GM18951 (cell line): ENCODE measurements around the gene EPAS1.

Source experiments
- POLR2A ChIP-seq: IDR thresholded peaks from 4 replicates; pipeline ENCODE4 v1.6.1; 2011; ENCODE audit warnings: mild to moderate bottlenecking; ENCODE audit not compliant: insufficient read length, insufficient read depth; ENCODE audit errors: extremely low read depth
- in situ Hi-C: fragments of 300-500 bp; cut with MboI; formaldehyde crosslinking; loops from one replicate; pipeline ENCODE4 v1.12.0; 2022; ENCODE audit warnings: low sequenced_read_pairs, mixed read lengths, inconsistent platforms; ENCODE audit not compliant: unreplicated experiment

EPAS1 gene

GRCh38 chr2:46308629-46309028 lies 11.4 kb downstream of the EPAS1 start:
- in situ Hi-C loops = no loop called here
- TF ChIP-seq POLR2A = no peak

DNA sequence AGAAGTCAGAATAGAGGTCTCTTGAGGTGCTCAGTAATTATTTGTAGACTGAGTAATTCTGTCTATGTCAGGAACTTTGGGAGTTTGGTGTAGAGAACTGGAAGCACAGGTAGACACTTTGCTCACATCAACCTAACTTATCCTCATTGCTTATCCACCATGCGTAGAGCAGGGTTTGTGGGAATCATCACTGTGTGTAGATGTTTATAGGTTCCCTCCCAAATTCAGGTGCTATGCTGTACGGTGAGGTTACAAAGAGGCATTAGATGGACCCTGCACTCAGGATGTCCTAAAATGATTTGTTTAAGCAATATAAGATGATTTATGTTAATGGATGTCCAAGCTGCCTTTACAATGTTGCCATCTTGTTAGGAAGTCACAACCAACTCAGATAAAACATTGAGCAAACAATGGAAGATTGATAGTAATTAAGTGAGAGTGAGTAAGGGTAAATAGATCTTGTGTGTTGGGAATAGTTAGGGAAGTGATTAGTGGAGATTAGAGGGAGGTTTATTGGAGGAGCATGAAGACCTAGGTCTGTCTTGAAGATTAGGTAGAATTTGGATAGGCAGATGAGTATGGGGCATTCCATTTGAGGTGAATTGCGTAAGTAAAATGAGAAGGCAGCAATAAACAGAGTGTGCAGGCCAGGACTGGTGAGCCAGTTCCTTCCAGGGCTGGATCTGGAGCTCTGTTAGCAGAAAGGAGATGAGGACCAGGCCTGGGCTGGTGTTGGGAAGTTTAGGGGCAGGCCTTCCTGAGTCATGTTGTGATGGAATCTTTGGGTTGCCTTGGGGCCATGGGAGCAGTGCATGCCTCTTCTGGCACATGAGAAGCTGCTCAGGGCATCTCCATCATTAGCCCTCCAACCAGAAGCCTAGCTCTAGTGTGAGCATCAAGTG lies 12.1 kb downstream of the EPAS1 start:
- in situ Hi-C loops = no loop called here
- no peak for TF ChIP-seq POLR2A

GRCh38 chr2:46310446-46310845 lies 13.2 kb downstream of the EPAS1 start:
- in situ Hi-C loops = no loop called here
- TF ChIP-seq POLR2A = no peak

- in situ Hi-C loops = no loop called here
- no peak for TF ChIP-seq POLR2A
Measured at GRCh38 chr2:46311651-46312223, 14.5 kb downstream of the EPAS1 start.

DNA sequence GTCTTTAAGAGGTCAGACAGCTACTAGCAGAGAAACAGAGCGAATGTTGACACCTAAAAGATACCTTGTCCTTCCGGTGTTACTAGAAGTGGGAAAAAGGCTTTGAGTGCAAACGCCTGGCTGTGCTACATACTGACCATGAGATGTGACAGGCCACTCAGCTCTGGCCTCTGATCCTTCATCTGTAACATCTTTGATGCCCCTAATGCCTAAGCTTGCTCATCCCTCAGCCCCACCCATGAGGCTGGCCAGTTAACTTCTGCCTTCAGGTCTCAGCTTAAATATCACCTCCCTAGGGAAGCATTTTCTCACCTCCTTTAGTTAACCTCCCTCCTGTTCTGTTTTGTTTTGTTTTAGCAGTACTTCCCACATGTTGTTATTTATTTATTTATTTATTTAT lies 15.9 kb downstream of the EPAS1 start:
- in situ Hi-C loops = no loop called here
- TF ChIP-seq POLR2A = no peak

- TF ChIP-seq POLR2A = no peak
- in situ Hi-C loops = no loop called here
Measured at GRCh38 chr2:46314065-46314835, 17.0 kb downstream of the EPAS1 start.

- in situ Hi-C loops = no loop called here
- TF ChIP-seq POLR2A = no peak
Measured at GRCh38 chr2:46315103-46315890, 18.1 kb downstream of the EPAS1 start.

DNA sequence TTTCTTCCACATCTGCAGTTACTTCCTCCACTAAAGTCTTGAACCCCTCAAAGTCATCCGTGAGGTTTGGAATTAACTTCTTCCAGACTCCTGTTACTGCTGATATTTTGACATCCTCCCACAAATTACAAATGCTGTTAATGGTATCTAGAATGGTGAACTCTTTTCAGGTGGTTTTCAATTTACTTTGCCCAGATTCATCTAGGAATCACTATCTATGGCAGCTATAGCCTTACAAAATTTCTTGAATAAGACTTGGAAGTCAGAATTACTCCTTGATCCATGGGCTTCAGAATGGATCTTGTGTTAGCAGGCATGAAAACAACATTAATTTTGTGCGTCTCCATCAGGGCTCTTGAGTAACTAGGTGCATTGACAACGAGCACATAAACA lies 19.9 kb downstream of the EPAS1 start:
- in situ Hi-C loops = no loop called here

DNA sequence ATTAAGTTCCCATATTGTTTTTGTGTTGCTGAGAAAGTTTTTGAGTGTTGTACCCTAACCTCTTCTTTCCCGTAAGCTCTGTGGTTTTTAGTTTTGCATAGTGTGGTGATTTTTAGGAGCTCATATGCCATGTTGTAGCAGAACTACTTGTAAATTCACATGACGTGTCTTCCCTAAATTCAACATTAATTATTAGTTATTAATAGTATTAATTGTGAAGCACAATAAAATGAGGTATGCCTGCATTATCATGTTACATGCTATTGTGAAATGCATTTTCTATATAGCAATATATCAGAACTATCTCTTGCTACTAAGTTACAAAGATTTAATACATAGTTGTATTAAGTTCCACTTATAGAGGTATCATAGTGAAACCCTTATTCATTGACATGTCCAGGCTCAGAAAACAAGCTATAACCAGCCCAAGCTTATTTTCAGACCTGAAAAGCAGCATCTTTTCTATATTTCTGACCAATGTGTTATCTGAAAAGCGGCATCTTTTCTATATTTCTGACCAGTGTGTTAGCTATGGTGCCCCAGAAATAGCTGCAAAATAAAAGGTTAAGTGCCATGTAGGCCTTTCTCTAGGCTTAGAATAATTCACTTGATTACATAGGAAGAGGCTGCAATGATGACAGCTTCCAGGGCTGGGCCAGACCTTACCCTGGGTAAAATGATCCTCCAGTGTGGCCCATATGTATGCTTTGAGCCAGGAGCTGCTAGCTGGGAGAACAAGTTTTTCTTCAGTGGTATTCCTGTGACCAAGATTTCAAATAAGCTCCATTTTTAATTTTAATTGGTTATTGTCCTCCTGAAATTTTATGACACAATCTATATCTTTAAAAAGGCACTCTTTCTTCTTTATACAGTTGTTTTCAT lies 21.6 kb downstream of the EPAS1 start:
- TF ChIP-seq POLR2A = no peak
- in situ Hi-C loops = no loop called here

More for the DNA sequence above, 19.9 kb downstream of the EPAS1 start:
- TF ChIP-seq POLR2A = no peak

GRCh38 chr2:46319711-46320110 lies 22.5 kb downstream of the EPAS1 start:
- in situ Hi-C loops = no loop called here
- no peak for TF ChIP-seq POLR2A

DNA sequence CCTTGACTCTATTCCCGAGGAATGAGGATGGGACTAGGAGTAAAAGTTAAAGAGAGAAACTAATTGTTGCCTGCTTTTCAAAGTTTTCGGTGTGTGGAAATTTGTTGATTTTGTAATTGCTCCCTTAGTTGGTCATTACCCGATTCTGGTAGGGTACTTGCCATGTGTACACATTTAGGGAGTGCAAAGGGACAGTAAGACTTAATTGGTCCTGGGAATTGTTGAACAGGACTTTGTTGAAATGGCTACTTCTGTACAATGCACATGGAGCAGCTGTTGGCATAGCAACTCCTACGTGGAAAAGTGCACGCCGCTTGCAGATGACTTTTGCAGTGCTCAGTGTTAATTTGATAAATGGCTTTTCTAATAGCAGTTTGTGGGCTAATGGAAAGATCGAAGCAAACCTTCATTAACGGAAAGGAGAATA lies 22.9 kb downstream of the EPAS1 start:
- TF ChIP-seq POLR2A = no peak
- in situ Hi-C loops = no loop called here

DNA sequence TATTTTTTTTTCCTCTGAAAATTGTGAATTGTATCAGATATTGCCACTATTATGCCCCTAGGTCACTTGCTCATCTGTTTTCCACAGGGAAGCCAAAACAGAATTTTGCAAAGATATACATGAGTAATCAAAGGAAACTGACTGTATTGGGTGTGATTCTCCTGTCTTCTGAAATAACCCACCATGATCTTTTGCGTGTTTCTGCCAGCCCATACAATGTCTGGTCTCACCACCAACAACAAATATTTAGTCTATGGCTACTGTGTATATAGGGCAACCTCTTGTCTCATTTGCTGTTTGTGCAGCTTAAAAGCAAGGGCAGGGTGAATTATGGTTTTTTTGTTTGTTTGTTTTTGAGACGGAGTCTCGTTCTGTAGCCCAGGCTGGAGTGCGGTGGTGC lies 26.5 kb downstream of the EPAS1 start:
- no peak for TF ChIP-seq POLR2A
- in situ Hi-C loops = no loop called here
